ENCODE measurements around the gene ANO1.

The ANO1 gene

GRCh38 chr11:70169632-70170031, 91.5 kb downstream of the ANO1 start:
- Histone ChIP-seq H3K27me3 (replicated peaks; ENCODE audit: insufficient read depth, low read length) (peaks cover 89% of the 10 kb centered on the region), H3K9me2 (replicated peaks; ENCODE audit: insufficient read depth, low read length) (no peaks in the 10 kb centered on the region), H3K4me3 (ENCODE audit: low read length) (no peak overlapping the region), H3K4me2 (ENCODE audit: low read depth, low read length) (no peak overlapping the region), H3F3A (ENCODE audit: insufficient read depth, low read length) (no peaks in the 10 kb centered on the region), H3K79me2 (ENCODE audit: low read length) (no peaks in the 10 kb centered on the region), H4K20me1 (ENCODE audit: insufficient read depth, low read length) (no peaks in the 10 kb centered on the region), H3K36me3 (replicated peaks; ENCODE audit: insufficient read depth, low read length) (no peaks in the 10 kb centered on the region), H3K27ac (ENCODE audit: low read length) (no peak overlapping the region), H3K4me1 (ENCODE audit: low read length) (no peaks in the 10 kb centered on the region), H3K9ac (ENCODE audit: low read length) (no peak overlapping the region), H3K9me3 (replicated peaks; ENCODE audit: insufficient read depth, low read length) (no peaks in the 10 kb centered on the region), H2AFZ (ENCODE audit: low read length) (no peak overlapping the region)
- DNase-seq, result no peak
- TF ChIP-seq EZH2 (optimal IDR thresholded peaks at IDR 0.05; ENCODE audit: low read depth, low read length) (no peak), EZH2phosphoT487 (IDR thresholded peaks at IDR 0.05; ENCODE audit: low read length) (no peak)
- TF ChIP-seq, protein P1, sequence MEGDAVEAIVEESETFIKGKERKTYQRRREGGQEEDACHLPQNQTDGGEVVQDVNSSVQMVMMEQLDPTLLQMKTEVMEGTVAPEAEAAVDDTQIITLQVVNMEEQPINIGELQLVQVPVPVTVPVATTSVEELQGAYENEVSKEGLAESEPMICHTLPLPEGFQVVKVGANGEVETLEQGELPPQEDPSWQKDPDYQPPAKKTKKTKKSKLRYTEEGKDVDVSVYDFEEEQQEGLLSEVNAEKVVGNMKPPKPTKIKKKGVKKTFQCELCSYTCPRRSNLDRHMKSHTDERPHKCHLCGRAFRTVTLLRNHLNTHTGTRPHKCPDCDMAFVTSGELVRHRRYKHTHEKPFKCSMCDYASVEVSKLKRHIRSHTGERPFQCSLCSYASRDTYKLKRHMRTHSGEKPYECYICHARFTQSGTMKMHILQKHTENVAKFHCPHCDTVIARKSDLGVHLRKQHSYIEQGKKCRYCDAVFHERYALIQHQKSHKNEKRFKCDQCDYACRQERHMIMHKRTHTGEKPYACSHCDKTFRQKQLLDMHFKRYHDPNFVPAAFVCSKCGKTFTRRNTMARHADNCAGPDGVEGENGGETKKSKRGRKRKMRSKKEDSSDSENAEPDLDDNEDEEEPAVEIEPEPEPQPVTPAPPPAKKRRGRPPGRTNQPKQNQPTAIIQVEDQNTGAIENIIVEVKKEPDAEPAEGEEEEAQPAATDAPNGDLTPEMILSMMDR (IDR thresholded peaks at IDR 0.05; ENCODE audit: low read length), result no peak

DNA sequence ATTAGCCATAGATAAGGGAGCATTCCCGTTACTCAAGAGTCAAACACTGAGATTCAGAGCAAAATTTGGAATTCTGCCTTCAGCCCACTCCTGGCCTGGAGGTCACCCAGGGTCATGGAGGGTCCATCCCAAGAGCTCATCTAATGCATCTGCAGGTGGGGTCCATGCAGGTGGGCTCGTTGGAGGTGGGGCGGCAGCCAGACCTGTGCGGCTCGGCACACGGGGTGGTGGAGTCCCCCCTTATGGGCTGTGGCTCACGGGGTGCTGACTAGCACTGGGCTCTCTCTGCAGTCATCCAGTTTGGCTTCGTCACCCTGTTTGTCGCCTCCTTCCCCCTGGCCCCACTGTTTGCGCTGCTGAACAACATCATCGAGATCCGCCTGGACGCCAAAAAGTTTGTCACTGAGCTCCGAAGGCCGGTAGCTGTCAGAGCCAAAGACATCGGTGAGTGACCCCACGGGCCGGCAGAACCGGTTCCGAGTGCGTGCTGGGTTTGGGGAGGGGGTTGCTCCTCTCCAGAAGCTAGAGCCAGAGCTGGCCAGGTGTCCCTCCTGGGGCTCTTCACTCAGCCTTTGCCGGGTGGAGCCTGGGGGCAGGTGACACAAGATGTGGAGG, 92.6 kb downstream of the ANO1 start:
- TF ChIP-seq EZH2phosphoT487 (IDR thresholded peaks at IDR 0.05; ENCODE audit: low read length), result no peak
- TF ChIP-seq, protein P1 (IDR thresholded peaks at IDR 0.05; ENCODE audit: low read length), result no peak
- TF ChIP-seq EZH2 (optimal IDR thresholded peaks at IDR 0.05; ENCODE audit: low read depth, low read length), result no peak
- Histone ChIP-seq H3K9ac (ENCODE audit: low read length) (no peak overlapping the region), H3K27me3 (replicated peaks; ENCODE audit: insufficient read depth, low read length) (peaks cover 89% of the 10 kb centered on the region), H2AFZ (ENCODE audit: low read length) (no peak overlapping the region), H4K20me1 (ENCODE audit: insufficient read depth, low read length) (no peaks in the 10 kb centered on the region), H3K79me2 (ENCODE audit: low read length) (no peaks in the 10 kb centered on the region), H3K4me3 (ENCODE audit: low read length) (no peak overlapping the region), H3F3A (ENCODE audit: insufficient read depth, low read length) (no peaks in the 10 kb centered on the region), H3K4me1 (ENCODE audit: low read length) (no peaks in the 10 kb centered on the region), H3K9me2 (replicated peaks; ENCODE audit: insufficient read depth, low read length) (no peaks in the 10 kb centered on the region), H3K27ac (ENCODE audit: low read length) (no peak overlapping the region), H3K36me3 (replicated peaks; ENCODE audit: insufficient read depth, low read length) (no peaks in the 10 kb centered on the region), H3K4me2 (ENCODE audit: low read depth, low read length) (no peak overlapping the region), H3K9me3 (replicated peaks; ENCODE audit: insufficient read depth, low read length) (no peaks in the 10 kb centered on the region)
- DNase-seq, result no peak

- H3K4me3 ChIP-seq (ENCODE audit: low read length), result no peak overlapping the region
- no peaks in the 10 kb centered on the region for H3F3A ChIP-seq (ENCODE audit: insufficient read depth, low read length)
Measured at GRCh38 chr11:70173018-70173417, 94.9 kb downstream of the ANO1 start.

More at GRCh38 chr11:70173018-70173417, 94.9 kb downstream of the ANO1 start:
- TF ChIP-seq EZH2phosphoT487 (IDR thresholded peaks at IDR 0.05; ENCODE audit: low read length) (no peak), EZH2 (optimal IDR thresholded peaks at IDR 0.05; ENCODE audit: low read depth, low read length) (no peak)
- TF ChIP-seq, protein P1 (IDR thresholded peaks at IDR 0.05; ENCODE audit: low read length), result no peak
- H4K20me1 ChIP-seq (ENCODE audit: insufficient read depth, low read length), result no peaks in the 10 kb centered on the region
- H3K4me1 ChIP-seq (ENCODE audit: low read length), result no peaks in the 10 kb centered on the region
- H3K9me3 ChIP-seq (replicated peaks; ENCODE audit: insufficient read depth, low read length), result no peaks in the 10 kb centered on the region
- H3K27ac ChIP-seq (ENCODE audit: low read length), result no peak overlapping the region
- no peak for DNase-seq
- H3K79me2 ChIP-seq (ENCODE audit: low read length), result no peaks in the 10 kb centered on the region
- peaks cover 86% of the 10 kb centered on the region for H3K27me3 ChIP-seq (replicated peaks; ENCODE audit: insufficient read depth, low read length)
- no peak overlapping the region for H2AFZ ChIP-seq (ENCODE audit: low read length)
- H3K36me3 ChIP-seq (replicated peaks; ENCODE audit: insufficient read depth, low read length), result no peaks in the 10 kb centered on the region
- no peaks in the 10 kb centered on the region for H3K9me2 ChIP-seq (replicated peaks; ENCODE audit: insufficient read depth, low read length)
- no peak overlapping the region for H3K9ac ChIP-seq (ENCODE audit: low read length)
- no peak overlapping the region for H3K4me2 ChIP-seq (ENCODE audit: low read depth, low read length)
